Measurements from ENCODE around the gene SIRT3. TPM values are rescaled to one million over a fixed set of nuclear protein-coding genes. Genes with fewer than 3 reads are reported as not detected.

Gene SIRT3
- total RNA-seq, 4 donors from 2014 or later: 8.1 to 48.0 (median 14.7) TPM

DNA sequence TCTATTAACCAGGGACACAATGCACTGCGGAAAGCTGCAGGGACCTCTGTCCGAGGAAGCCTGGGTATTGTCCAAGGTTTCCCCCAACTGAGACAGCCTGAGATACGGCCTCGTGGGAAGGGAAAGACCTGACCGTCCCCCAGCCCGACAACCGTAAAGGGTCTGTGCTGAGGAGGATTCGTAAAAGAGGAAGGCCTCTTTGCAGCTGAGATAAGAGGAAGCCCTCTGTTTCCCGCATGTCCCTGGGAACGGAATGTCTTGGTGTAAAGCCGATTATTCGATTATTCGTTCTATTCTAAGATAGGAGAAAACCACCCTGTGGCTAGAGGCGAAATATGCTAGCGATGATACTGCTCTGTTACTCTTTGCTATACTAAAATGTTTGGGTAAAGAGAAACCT is 34.2 kb downstream of the SIRT3 start:
- TF ChIP-seq, protein P1, sequence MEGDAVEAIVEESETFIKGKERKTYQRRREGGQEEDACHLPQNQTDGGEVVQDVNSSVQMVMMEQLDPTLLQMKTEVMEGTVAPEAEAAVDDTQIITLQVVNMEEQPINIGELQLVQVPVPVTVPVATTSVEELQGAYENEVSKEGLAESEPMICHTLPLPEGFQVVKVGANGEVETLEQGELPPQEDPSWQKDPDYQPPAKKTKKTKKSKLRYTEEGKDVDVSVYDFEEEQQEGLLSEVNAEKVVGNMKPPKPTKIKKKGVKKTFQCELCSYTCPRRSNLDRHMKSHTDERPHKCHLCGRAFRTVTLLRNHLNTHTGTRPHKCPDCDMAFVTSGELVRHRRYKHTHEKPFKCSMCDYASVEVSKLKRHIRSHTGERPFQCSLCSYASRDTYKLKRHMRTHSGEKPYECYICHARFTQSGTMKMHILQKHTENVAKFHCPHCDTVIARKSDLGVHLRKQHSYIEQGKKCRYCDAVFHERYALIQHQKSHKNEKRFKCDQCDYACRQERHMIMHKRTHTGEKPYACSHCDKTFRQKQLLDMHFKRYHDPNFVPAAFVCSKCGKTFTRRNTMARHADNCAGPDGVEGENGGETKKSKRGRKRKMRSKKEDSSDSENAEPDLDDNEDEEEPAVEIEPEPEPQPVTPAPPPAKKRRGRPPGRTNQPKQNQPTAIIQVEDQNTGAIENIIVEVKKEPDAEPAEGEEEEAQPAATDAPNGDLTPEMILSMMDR (IDR thresholded peaks at IDR 0.05; ENCODE audit: low read depth): no peak

DNA sequence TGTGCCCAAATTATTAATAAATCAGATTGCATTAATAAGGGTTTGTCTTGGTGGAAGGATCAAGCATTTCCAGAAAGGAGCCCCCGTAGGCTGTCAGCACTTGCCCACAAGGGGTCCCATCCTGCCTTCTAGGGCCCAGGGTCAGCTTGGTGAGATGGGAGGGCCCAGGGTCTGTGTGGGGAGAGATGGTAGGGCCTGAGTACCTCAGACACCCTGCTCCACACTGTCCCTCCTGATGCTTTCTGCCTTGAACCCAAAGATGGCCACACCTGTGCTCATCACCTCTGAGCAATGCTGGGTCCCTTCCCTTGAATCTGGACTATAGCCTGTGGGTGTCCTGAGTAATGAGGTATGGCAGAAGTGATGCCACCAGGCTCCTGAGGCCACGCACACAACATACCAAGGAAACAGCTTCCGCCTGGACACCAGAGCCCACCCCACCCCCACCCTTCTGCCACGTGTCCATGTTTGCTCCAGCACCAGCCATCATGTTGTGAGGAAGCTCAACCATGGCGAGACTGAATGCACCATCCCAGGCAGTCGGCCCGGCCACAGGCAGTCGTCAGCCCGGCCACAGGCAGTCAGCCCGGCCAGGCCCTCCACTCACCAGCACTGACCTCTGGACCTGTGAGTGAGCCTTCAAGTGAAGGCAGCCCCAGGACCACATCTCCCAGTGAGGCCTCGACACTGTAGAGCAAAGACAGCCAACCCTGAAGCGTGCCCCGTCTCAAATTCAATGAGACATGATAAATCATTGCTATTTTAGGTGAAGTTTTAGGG is 35.7 kb downstream of the SIRT3 start:
- TF ChIP-seq, protein P1 (IDR thresholded peaks at IDR 0.05; ENCODE audit: low read depth): no peak

DNA sequence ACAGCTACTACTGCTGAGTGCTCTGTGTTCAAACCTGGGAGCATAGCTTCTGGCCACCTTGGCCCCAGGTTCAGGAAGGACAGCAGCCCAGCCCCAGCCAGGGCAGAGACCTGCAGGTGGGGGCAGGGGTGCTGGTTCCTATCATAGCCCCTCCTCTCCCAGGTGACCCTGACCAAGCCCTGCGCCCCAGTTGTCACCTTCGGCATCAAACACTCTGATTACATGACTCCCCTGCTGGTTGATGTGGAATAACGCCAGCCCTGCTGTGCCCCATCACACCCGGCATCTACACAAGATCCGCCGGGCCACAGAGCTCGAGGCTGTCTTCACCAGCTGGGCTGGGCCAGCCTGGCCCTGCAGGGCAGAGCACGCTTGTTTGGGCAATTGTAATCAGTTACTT is 36.4 kb downstream of the SIRT3 start:
- TF ChIP-seq, protein P1 (IDR thresholded peaks at IDR 0.05; ENCODE audit: low read depth): no peak

DNA sequence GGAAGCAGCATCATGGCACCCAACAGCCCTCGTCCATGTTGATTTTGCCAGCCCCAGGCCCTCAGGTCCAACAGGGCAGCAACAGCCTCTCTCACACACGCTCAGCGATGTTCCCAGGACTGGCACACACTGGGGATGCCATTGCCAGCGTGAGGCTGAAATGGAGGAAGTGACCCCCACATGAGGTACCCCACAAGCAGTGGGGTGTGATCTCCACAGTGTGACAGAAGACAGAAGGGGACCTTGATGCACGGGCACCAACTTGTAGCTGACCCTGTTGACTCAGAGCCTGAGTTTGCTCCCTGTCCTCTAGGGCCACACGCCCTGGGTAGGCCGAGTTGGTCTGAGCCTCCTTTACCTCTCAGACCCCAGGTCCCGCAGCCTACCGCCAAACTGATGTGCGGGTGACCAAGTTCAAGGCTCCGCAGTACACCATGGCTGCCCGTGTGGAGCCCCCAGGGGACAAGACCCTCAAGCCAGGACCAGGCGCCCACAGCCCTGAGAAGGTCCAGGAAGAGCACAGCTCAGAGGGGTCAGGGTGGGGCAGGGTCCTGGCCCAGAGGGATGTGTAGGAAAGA is 37.0 kb downstream of the SIRT3 start:
- TF ChIP-seq, protein P1 (IDR thresholded peaks at IDR 0.05; ENCODE audit: low read depth): no peak

DNA sequence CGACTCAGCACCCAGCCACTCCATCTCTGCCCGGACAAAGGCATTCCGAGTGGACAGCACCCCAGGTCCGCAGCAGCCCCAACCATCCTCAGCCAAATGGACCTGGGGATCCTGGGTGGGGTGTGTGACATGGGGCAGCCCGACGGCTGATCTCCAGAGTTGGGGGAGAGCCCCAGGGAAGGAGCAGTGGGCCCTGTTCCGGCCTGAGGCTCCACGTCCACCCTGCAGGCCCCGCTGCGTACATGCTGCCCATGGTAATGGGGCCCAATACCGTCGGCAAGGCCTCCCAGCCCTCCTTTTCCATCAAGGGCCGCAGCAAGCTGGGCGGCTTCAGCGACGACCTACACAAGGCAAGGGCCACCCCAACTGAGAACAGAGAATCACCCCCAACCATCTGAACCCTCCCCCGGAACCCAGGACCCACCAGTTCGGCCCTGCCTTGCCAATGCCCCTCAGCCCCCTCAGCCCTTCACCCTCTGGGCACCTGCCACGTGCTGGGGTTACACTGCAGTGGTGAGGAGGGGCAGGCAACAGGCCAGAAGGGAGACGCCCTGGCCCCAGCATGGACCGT is 37.8 kb downstream of the SIRT3 start:
- TF ChIP-seq, protein P1 (IDR thresholded peaks at IDR 0.05; ENCODE audit: low read depth): no peak

DNA sequence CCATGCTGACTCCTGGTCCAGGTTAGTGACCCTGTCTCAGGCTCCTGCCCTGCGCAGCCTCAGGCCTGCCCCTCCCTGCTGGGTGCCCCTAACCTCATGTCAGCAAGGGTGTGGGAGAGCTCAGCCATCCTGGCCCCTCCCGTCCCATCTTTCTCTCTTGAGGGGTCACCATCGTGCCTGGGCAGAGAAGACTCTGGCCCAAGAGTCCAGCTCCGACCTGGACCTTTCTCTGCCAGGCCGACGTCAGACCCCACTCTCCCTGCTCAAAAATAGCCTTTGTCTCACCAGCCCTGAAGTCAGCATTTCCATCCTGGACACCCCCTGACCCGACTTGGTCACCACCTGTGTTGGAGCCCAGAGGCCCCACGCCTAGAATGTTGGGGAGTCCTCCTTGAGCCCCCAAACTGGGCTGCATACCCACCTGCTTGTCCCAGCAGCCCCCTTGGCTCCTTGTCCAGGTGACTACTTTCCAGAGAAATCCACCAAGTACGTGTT is 38.4 kb downstream of the SIRT3 start:
- TF ChIP-seq, protein P1 (IDR thresholded peaks at IDR 0.05; ENCODE audit: low read depth): no peak
